Measurements from ENCODE around the gene VAT1L. TPM values are rescaled to one million over a fixed set of nuclear protein-coding genes. Genes with fewer than 3 reads are reported as not detected.

The VAT1L gene
- total RNA-seq, 1 experiment from 2014 or later = 0.10 TPM

- DNase-seq (ENCODE audit: low read depth, low spot score) (no peak), ATAC-seq (no peak)
- Histone ChIP-seq H3K79me2 (ENCODE audit: insufficient read depth, low read length) (no peaks in the 10 kb centered on the region), H3K27me3 (ENCODE audit: insufficient read depth, low read length) (peaks cover 21% of the 10 kb centered on the region), H2AFZ (ENCODE audit: low read depth, low read length, poor library complexity, severe bottlenecking) (no peak overlapping the region), H3K4me1 (ENCODE audit: control insufficient read depth in 1 of 2, insufficient read depth in 2 of 2, low read length in 2 of 2) (no peaks in the 10 kb centered on the region), H3K9me2 (ENCODE audit: insufficient read depth) (no peaks in the 10 kb centered on the region), H3K4me2 (ENCODE audit: low read length) (no peak overlapping the region), H3K9me3 (ENCODE audit: control insufficient read depth in 1 of 2, insufficient read depth in 1 of 2, low read depth in 1 of 2, low read length in 2 of 2) (no peaks in the 10 kb centered on the region), H4K20me1 (ENCODE audit: insufficient read depth) (no peaks in the 10 kb centered on the region), H3K9ac (ENCODE audit: low read length) (no peak overlapping the region), H3K4me3 (replicated peaks in 1 of 2; ENCODE audit: low read depth in 1 of 2, low read length in 2 of 2) (no peak overlapping the region), H3K27ac (ENCODE audit: low read depth, low read length) (no peak overlapping the region), H3K36me3 (ENCODE audit: control insufficient read depth in 1 of 2, insufficient read depth in 2 of 2, low read length in 2 of 2) (no peaks in the 10 kb centered on the region)
- ChIA-PET POLR2A (no interaction called here), CTCF (no interaction called here), RAD21 (ENCODE audit: low non-redundant PET in 1 of 2, low total read pairs in 2 of 2, uncharacterized antibody in 2 of 2, unreplicated experiment in 2 of 2) (no interaction called here)
- intact Hi-C loops (cut with micrococcal nuclease) = no loop called here
- TF ChIP-seq, protein P1, sequence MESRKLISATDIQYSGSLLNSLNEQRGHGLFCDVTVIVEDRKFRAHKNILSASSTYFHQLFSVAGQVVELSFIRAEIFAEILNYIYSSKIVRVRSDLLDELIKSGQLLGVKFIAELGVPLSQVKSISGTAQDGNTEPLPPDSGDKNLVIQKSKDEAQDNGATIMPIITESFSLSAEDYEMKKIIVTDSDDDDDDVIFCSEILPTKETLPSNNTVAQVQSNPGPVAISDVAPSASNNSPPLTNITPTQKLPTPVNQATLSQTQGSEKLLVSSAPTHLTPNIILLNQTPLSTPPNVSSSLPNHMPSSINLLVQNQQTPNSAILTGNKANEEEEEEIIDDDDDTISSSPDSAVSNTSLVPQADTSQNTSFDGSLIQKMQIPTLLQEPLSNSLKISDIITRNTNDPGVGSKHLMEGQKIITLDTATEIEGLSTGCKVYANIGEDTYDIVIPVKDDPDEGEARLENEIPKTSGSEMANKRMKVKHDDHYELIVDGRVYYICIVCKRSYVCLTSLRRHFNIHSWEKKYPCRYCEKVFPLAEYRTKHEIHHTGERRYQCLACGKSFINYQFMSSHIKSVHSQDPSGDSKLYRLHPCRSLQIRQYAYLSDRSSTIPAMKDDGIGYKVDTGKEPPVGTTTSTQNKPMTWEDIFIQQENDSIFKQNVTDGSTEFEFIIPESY (IDR thresholded peaks at IDR 0.05; ENCODE audit: extremely low read depth, insufficient replicate concordance, low read length) = no peak
- TF ChIP-seq RAD21 (IDR thresholded peaks at IDR 0.05; ENCODE audit: low read depth) = no peak
- TF ChIP-seq EZH2phosphoT487 (IDR thresholded peaks at IDR 0.05; ENCODE audit: borderline replicate concordance) = no peak
- TF ChIP-seq SIN3A (IDR thresholded peaks at IDR 0.05; ENCODE audit: low read depth) = no peak
- TF ChIP-seq, protein P2, sequence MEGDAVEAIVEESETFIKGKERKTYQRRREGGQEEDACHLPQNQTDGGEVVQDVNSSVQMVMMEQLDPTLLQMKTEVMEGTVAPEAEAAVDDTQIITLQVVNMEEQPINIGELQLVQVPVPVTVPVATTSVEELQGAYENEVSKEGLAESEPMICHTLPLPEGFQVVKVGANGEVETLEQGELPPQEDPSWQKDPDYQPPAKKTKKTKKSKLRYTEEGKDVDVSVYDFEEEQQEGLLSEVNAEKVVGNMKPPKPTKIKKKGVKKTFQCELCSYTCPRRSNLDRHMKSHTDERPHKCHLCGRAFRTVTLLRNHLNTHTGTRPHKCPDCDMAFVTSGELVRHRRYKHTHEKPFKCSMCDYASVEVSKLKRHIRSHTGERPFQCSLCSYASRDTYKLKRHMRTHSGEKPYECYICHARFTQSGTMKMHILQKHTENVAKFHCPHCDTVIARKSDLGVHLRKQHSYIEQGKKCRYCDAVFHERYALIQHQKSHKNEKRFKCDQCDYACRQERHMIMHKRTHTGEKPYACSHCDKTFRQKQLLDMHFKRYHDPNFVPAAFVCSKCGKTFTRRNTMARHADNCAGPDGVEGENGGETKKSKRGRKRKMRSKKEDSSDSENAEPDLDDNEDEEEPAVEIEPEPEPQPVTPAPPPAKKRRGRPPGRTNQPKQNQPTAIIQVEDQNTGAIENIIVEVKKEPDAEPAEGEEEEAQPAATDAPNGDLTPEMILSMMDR (IDR thresholded peaks at IDR 0.05 in 2 of 3, conservative IDR thresholded peaks at IDR 0.05 in 1 of 3; ENCODE audit: borderline replicate concordance in 1 of 3, insufficient read depth in 1 of 3, low read depth in 2 of 3, low read length in 2 of 3) = no peak
- no peak for TF ChIP-seq POLR2A (IDR thresholded peaks at IDR 0.05; ENCODE audit: borderline replicate concordance, extremely low read depth, insufficient read depth, insufficient read length)
- TF ChIP-seq ZFX (IDR thresholded peaks at IDR 0.05) = no peak
- no TSS peak for BruUV-seq (replicated peaks)
Measured at GRCh38 chr16:77905374-77905920, 117.1 kb downstream of the VAT1L start.
